ENCODE results near the gene AP2S1. TPM values are rescaled to one million over a fixed set of nuclear protein-coding genes. Genes with fewer than 3 reads are reported as not detected.

AP2S1 gene
- total and polyA plus RNA-seq, 2 of the 8 experiments (the other 6 are each of a cell fraction or from before 2014, with no cell fraction given), result 195 to 211 TPM

DNA sequence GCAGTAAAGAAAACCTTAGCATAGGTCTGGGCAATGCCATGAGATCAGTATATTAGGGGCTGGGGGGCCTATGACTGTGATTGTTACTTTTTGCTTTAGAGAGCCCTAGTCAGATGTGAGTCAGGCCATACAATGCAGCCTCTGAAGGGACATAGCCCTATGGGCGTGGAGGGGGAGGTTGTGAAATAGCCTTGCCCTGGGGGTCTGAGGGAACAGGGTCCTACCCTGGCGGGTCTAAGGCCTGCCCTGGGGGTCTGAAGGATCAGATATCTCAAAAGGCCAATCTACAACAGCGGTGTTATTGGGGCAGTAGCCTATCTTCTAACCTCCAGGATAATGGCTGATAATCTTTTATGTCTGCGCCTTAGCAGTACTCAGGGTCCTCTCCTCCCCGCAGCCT is 48.5 kb downstream of the AP2S1 start:
- FAIRE-seq, result no peak

More for the DNA sequence above, 48.5 kb downstream of the AP2S1 start:
- no peaks in the 10 kb centered on the region; a peak in 1 of 7 replicates for H3K27me3 ChIP-seq (replicated peaks in 1 of 4; ENCODE audit: control insufficient read depth in 3 of 4, extremely low read depth in 1 of 4, insufficient read depth in 3 of 4, low read length in 3 of 4)
- no peak overlapping the region for H3K4me3 ChIP-seq (ENCODE audit: extremely low read depth in 1 of 4, insufficient read depth in 2 of 4, low read depth in 3 of 4, low read length in 4 of 4)
- no peaks in the 10 kb centered on the region for H3K79me1 ChIP-seq (ENCODE audit: low read depth, low read length)
- H2BK12ac ChIP-seq (ENCODE audit: low read depth, low read length), result no peak overlapping the region
- no peak overlapping the region for H2AFZ ChIP-seq (ENCODE audit: low read length)
- H3K4me1 ChIP-seq (replicated peaks in 1 of 4; ENCODE audit: control insufficient read depth in 3 of 4, insufficient read depth in 4 of 4, low read length in 3 of 4), result no peaks in the 10 kb centered on the region
- H2AK5ac ChIP-seq (ENCODE audit: low read depth, low read length), result no peak overlapping the region
- no peaks in the 10 kb centered on the region for H3K9me3 ChIP-seq (ENCODE audit: insufficient read depth in 2 of 2, low read depth in 1 of 2, low read length in 1 of 2)
- H3K18ac ChIP-seq (ENCODE audit: extremely low read depth, low read length), result no peak overlapping the region
- no peak overlapping the region for H3K56ac ChIP-seq (replicated peaks; ENCODE audit: insufficient read length, low read depth, low read length)
- no peak for DNase-seq (ENCODE audit: low read depth in 1 of 2, low spot score in 2 of 2)
- H3K79me2 ChIP-seq (ENCODE audit: control insufficient read depth in 1 of 2, insufficient read depth in 2 of 2, low read length in 2 of 2), result no peaks in the 10 kb centered on the region
- H3K23me2 ChIP-seq (ENCODE audit: low read depth, low read length), result no peaks in the 10 kb centered on the region
- no peaks in the 10 kb centered on the region for H3K36me3 ChIP-seq (ENCODE audit: control insufficient read depth in 2 of 4, insufficient read depth in 4 of 4, low read length in 3 of 4)
- no peak overlapping the region; a peak in 1 of 7 replicates for H3K9ac ChIP-seq (replicated peaks in 1 of 4; ENCODE audit: extremely low read depth in 1 of 4, low read depth in 3 of 4, low read length in 3 of 4)
- H4K5ac ChIP-seq (ENCODE audit: insufficient read length, low read depth, low read length), result no peak overlapping the region
- H2BK15ac ChIP-seq (ENCODE audit: low read length), result no peak overlapping the region
- H3K14ac ChIP-seq (ENCODE audit: insufficient read length), result no peak overlapping the region
- H2BK5ac ChIP-seq (ENCODE audit: low read depth, low read length), result no peak overlapping the region
- H4K20me1 ChIP-seq (replicated peaks in 1 of 2; ENCODE audit: control insufficient read depth in 1 of 2, insufficient read depth in 2 of 2, low read length in 2 of 2), result no peaks in the 10 kb centered on the region
- no peak overlapping the region for H3K4me2 ChIP-seq (ENCODE audit: insufficient read depth in 1 of 2, low read depth in 2 of 2, low read length in 2 of 2)
- ChIA-PET POLR2A (ENCODE audit: partially characterized antibody) (interaction anchor here (3.1 kb wide), 1 partner anchor 14 kb away, joined by 16 read pairs; the partner anchor contains the start of gene SLC1A5), CTCF (ENCODE audit: partially characterized antibody) (no interaction called here)
- no peak overlapping the region for H4K8ac ChIP-seq (ENCODE audit: extremely low read depth, insufficient read depth, low read length)
- H3K27ac ChIP-seq (ENCODE audit: low read depth, low read length), result no peak overlapping the region
- H3K4ac ChIP-seq (replicated peaks; ENCODE audit: insufficient read length, low read depth, low read length), result no peak overlapping the region
- no peak for TF ChIP-seq NRF1 (IDR thresholded peaks at IDR 0.05; ENCODE audit: low read depth, low read length)
- TF ChIP-seq POU5F1 (IDR thresholded peaks at IDR 0.05; ENCODE audit: low read depth, low read length), result no peak
- TF ChIP-seq EGR1 (IDR thresholded peaks at IDR 0.05; ENCODE audit: borderline replicate concordance, low read depth, low read length), result no peak
- TF ChIP-seq, protein P1, sequence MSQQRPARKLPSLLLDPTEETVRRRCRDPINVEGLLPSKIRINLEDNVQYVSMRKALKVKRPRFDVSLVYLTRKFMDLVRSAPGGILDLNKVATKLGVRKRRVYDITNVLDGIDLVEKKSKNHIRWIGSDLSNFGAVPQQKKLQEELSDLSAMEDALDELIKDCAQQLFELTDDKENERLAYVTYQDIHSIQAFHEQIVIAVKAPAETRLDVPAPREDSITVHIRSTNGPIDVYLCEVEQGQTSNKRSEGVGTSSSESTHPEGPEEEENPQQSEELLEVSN (IDR thresholded peaks at IDR 0.05), result no peak
- TF ChIP-seq HDAC2 (IDR thresholded peaks at IDR 0.05; ENCODE audit: borderline replicate concordance in 1 of 2, low read depth in 2 of 2, low read length in 2 of 2), result no peak
- H3K23ac ChIP-seq (ENCODE audit: insufficient read length), result no peak overlapping the region
- H2BK20ac ChIP-seq (ENCODE audit: low read length), result no peak overlapping the region
- no peak overlapping the region for H2BK120ac ChIP-seq (replicated peaks; ENCODE audit: low read depth, low read length)
- no peak overlapping the region for H4K91ac ChIP-seq (replicated peaks; ENCODE audit: insufficient read length, low read length)
- 83% methylated on average over 5 of the region's 5 CpGs; no CpG with 5 or more reads in 1 of the 2 experiments for WGBS, 2 experiments (ENCODE audit: extremely low coverage in 1 of 2, insufficient coverage in 1 of 2, insufficient read length in 1 of 2, insufficient replicate concordance in 2 of 2, low coverage in 1 of 2, low lambda C conversion rate in 2 of 2, missing lambda C conversion rate in 1 of 2)

Data from H1 (cell line).